GM20000 (cell line): Measurements from ENCODE around the gene DDX3X.

Experiments used
- DNase-seq: peaks from one replicate; pipeline ENCODE4 v3.0.0; 2012; ENCODE audit warnings: low spot score
- CTCF ChIP-seq: IDR thresholded peaks from 2 replicates; pipeline ENCODE4 v1.5.1; 2012; ENCODE audit warnings: mild to moderate bottlenecking, control low read depth; ENCODE audit errors: extremely low read depth, missing control alignments

The DDX3X gene

GRCh38 chrX:41373989-41374606 is 40.1 kb downstream of the DDX3X start:
- no peak for DNase-seq
- TF ChIP-seq CTCF: no peak

- TF ChIP-seq CTCF: no peak
These were observed 43.7 kb downstream of the DDX3X start for GRCh38 chrX:41377624-41378023.

GRCh38 chrX:41381685-41382084 is 47.7 kb downstream of the DDX3X start:
- no peak for TF ChIP-seq CTCF
- DNase-seq: no peak

More at GRCh38 chrX:41377624-41378023, 43.7 kb downstream of the DDX3X start:
- DNase-seq: peak; percentile 33

GRCh38 chrX:41382714-41383645 is 49.0 kb downstream of the DDX3X start:
- no peak for TF ChIP-seq CTCF
- no peak for DNase-seq

GRCh38 chrX:41384051-41384705 is 50.2 kb downstream of the DDX3X start:
- no peak for TF ChIP-seq CTCF
- DNase-seq: no peak

- DNase-seq: no peak
- TF ChIP-seq CTCF: no peak
These were observed 52.4 kb downstream of the DDX3X start for GRCh38 chrX:41386222-41386990.
